GM18517 (cell line): ENCODE results near the gene CDKN1C.

ENCODE experiments used
- ATAC-seq: cut with Tn5 transposase; IDR thresholded peaks from one replicate; pipeline ENCODE4 v1.9.1; 2021; ENCODE audit warnings: mild to moderate bottlenecking, moderate library complexity; ENCODE audit not compliant: unreplicated experiment

CDKN1C gene

GRCh38 chr11:2870460-2870859 lies 15.1 kb downstream of the CDKN1C start:
- no peak for ATAC-seq

- ATAC-seq = no peak
Measured at GRCh38 chr11:2869561-2870427, 15.8 kb downstream of the CDKN1C start.

- ATAC-seq = no peak
Measured at GRCh38 chr11:2869134-2869526, 16.4 kb downstream of the CDKN1C start.

- ATAC-seq = no peak
Measured at GRCh38 chr11:2868506-2869133, 17.0 kb downstream of the CDKN1C start.

DNA sequence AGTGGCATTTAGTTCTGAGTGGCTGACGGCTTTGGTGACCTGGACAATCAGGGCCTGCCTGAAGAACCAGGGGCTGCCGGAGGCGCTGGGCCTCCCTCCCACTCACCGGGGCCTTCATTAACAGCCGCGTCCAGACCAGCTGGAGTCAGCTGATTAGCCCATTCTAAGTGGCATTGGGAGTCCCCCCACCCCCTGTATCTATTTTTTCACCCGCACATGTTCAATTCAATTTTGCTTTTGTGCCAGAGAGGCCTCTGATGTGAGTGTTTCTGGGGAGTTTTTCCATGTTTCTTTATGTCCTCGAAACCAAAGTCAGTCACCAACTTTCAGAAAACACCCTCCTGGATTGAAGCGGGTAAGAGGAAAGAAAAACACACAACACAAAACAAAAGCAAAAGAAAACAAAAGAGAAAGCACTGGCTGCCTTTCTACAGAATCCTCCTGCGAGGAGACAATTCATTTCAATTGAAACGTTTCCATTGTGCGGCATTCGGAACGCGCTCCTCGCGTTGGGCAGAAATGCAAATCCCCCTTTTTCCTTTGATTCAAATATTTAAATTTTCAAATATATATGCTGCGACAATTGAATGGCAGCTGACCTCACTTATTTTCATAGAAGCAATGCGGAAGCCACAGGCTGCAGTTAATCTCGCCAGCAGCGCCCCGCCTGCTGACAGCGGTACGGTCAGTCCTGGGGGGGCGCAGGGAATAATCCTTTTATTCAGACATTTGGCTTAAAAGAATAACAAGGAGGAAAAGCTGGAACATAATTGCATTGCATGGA lies 17.7 kb downstream of the CDKN1C start:
- ATAC-seq = no peak

- ATAC-seq = no peak
Measured at GRCh38 chr11:2867142-2867541, 18.4 kb downstream of the CDKN1C start.

- ATAC-seq = no peak
Measured at GRCh38 chr11:2865922-2866577, 19.5 kb downstream of the CDKN1C start.

- no peak for ATAC-seq
Measured at GRCh38 chr11:2864901-2865300, 20.7 kb downstream of the CDKN1C start.

DNA sequence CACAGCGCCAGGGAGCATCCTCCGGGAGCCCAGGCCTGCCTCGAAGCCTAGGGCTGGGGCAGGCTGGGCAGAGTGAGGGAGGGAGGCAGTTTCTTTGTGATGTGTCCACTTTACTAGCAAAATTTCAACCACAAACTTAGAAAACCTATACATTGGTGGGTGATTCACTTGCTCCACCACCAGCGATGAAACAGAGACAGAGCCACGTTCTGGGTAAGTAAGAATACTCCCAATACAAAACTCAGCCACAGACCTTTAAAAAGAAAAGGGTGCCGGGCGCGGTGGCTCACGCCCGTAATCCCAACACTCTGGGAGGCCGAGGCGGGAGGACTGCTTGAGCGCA lies 22.3 kb downstream of the CDKN1C start:
- ATAC-seq = no peak

DNA sequence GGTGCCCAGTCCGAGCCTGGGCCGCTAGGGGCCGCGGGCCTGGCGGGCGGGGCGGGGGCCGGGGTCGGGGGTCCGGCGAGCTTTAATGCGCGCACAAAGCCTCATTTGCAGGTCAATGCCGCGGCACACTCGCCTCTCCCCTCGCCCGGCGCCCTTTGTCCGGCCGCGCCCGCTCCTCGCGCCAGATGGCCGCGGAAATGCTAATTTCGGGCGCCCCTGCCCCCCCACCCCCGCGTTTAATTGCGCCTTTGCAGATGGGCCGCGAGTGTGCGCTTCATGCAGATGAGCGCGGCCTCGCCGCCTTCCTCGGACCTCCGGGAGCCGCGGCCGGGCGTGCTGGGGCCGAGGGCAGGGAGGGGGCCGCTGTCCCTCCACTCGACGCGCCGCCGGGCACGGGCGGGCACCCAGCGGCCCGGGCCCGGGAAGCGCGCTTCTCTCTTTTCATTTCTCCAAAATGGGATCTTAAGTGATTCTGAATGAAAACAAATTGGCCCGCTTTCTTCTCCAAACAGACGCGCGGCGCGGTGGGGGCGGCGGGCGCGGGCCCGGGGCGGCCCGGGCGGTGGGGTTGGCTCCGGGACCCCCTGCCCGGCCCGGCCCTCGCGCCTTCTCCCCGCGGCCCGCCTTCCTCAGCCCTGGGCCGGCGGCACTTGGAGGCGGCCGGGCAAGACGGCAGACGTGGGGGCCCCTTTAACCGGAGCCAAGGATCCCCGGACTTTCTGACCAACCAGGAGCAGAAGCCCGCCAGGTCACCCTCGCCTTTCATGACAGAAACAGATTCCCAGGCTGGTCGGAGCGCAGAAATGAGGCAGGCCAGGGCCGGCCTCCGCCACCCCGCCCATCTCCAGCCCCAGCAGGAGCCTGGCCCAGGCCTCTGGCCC lies 22.9 kb downstream of the CDKN1C start:
- no peak for ATAC-seq

GRCh38 chr11:2860636-2861035 lies 24.9 kb downstream of the CDKN1C start:
- ATAC-seq = no peak

- no peak for ATAC-seq
Measured at GRCh38 chr11:2859699-2860037, 25.9 kb downstream of the CDKN1C start.

GRCh38 chr11:2858995-2859698 lies 26.4 kb downstream of the CDKN1C start:
- no peak for ATAC-seq

GRCh38 chr11:2857918-2858317 lies 27.7 kb downstream of the CDKN1C start:
- no peak for ATAC-seq

- ATAC-seq = no peak
Measured at GRCh38 chr11:2857276-2857675, 28.3 kb downstream of the CDKN1C start.

GRCh38 chr11:2855162-2855561 lies 30.4 kb downstream of the CDKN1C start:
- ATAC-seq = no peak

DNA sequence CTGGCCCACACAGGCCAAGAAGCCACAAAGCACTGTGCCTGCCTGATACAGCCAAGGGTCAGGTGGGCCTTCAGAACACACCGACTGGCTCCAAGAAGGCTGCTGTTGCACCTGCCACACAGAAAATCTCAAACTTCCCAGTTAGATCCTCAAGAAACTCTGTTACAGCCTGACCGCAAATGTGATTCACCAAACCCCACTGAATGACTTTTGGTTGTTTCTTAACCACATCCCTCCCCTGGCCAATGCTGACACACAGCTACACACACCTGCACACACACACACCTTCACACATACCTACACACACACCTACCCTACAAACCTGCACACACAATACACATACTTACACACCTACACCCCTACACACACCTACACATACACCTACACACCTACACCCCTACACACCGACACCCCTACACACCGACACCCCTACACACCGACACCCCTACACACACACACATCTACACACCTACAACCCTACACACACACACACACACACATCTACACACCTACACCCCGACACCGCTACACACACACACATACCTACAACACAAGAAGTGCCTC lies 31.5 kb downstream of the CDKN1C start:
- no peak for ATAC-seq

- no peak for ATAC-seq
Measured at GRCh38 chr11:2853401-2853800, 32.2 kb downstream of the CDKN1C start.

GRCh38 chr11:2849994-2850770 lies 35.4 kb downstream of the CDKN1C start:
- ATAC-seq = no peak
